Measurements from ENCODE around the gene SLC1A5. TPM values are rescaled to one million over a fixed set of nuclear protein-coding genes. Genes with fewer than 3 reads are reported as not detected.

Gene SLC1A5
- total and polyA plus RNA-seq, 2 experiments from 2014 or later: 103 to 272 TPM

- Mint-ChIP-seq H3K27me3 (ENCODE audit: insufficient read depth, low read depth, poor library complexity) (peaks cover 10% of the 10 kb centered on the region), H3K4me3 (no peak overlapping the region), H3K36me3 (ENCODE audit: low read depth) (peaks cover 25% of the 10 kb centered on the region), H3K9me3 (no peaks in the 10 kb centered on the region; the same call in 2 of the 3 replicates), H3K27ac (peak overlapping the region; percentile 46), H3K4me1 (peaks cover 11% of the 10 kb centered on the region)
- no peak for TF ChIP-seq JUNB (IDR thresholded peaks at IDR 0.05; ENCODE audit: unreplicated experiment)
- no peak for TF ChIP-seq EZH2 (IDR thresholded peaks at IDR 0.05; ENCODE audit: low read depth, unreplicated experiment)
- no peak for TF ChIP-seq ZNF331 (CRISPR knock-in tag; IDR thresholded peaks at IDR 0.05; ENCODE audit: low read depth)
- H3K27ac ChIP-seq (ENCODE audit: low read depth): no peak overlapping the region; the same call in 1 of the 2 replicates
- ATAC-seq (peak; percentile 16), DNase-seq (ENCODE audit: low spot score) (peak; percentile 54)
- no peak overlapping the region for H2AFZ ChIP-seq
- no peak overlapping the region for H3K4me3 ChIP-seq
- H3K79me2 ChIP-seq (replicated peaks; ENCODE audit: insufficient read depth): no peaks in the 10 kb centered on the region
- peaks cover 5% of the 10 kb centered on the region; the same call in 1 of the 2 replicates for H3K4me1 ChIP-seq (ENCODE audit: insufficient read depth)
- H3K27me3 ChIP-seq (ENCODE audit: insufficient read depth): no peaks in the 10 kb centered on the region
- H3K36me3 ChIP-seq (ENCODE audit: insufficient read depth): no peaks in the 10 kb centered on the region; the same call in 1 of the 2 replicates
- no peaks in the 10 kb centered on the region for H3K9me2 ChIP-seq (ENCODE audit: insufficient read depth)
- H3K4me2 ChIP-seq: peak overlapping the region; percentile 8; the same call in 1 of the 2 replicates
- H4K20me1 ChIP-seq (replicated peaks; ENCODE audit: insufficient read depth): no peaks in the 10 kb centered on the region; the same call in none of the 2 replicates
- peaks cover 6% of the 10 kb centered on the region; the same call in 1 of the 2 replicates for H3F3A ChIP-seq (replicated peaks; ENCODE audit: low read depth)
Measured at GRCh38 chr19:46759817-46760333, 28.5 kb downstream of the SLC1A5 start.

- ATAC-seq (no peak), DNase-seq (ENCODE audit: low spot score) (no peak)
- H3K4me1 ChIP-seq (ENCODE audit: insufficient read depth): peaks cover 5% of the 10 kb centered on the region; the same call in 1 of the 2 replicates
- Mint-ChIP-seq H3K4me3 (no peak overlapping the region), H3K36me3 (ENCODE audit: low read depth) (peaks cover 25% of the 10 kb centered on the region), H3K27me3 (ENCODE audit: insufficient read depth, low read depth, poor library complexity) (peaks cover 9% of the 10 kb centered on the region), H3K9me3 (no peaks in the 10 kb centered on the region; the same call in 2 of the 3 replicates), H3K4me1 (peaks cover 11% of the 10 kb centered on the region), H3K27ac (no peak overlapping the region)
- no peaks in the 10 kb centered on the region for H3K79me2 ChIP-seq (replicated peaks; ENCODE audit: insufficient read depth)
- H3K27me3 ChIP-seq (ENCODE audit: insufficient read depth): no peaks in the 10 kb centered on the region
- H3F3A ChIP-seq (replicated peaks; ENCODE audit: low read depth): peaks cover 6% of the 10 kb centered on the region; the same call in 1 of the 2 replicates
- H3K4me3 ChIP-seq: no peak overlapping the region
- no peaks in the 10 kb centered on the region; the same call in none of the 2 replicates for H4K20me1 ChIP-seq (replicated peaks; ENCODE audit: insufficient read depth)
- H2AFZ ChIP-seq: no peak overlapping the region
- no peaks in the 10 kb centered on the region; the same call in 1 of the 2 replicates for H3K36me3 ChIP-seq (ENCODE audit: insufficient read depth)
- no peaks in the 10 kb centered on the region for H3K9me2 ChIP-seq (ENCODE audit: insufficient read depth)
- TF ChIP-seq POLR2AphosphoS5 (IDR thresholded peaks at IDR 0.05; ENCODE audit: low read depth) (no peak), ZNF331 (CRISPR knock-in tag; IDR thresholded peaks at IDR 0.05; ENCODE audit: low read depth) (no peak), STAT1 (IDR thresholded peaks at IDR 0.05; ENCODE audit: unreplicated experiment) (no peak), CREB1 (CRISPR knock-in tag; IDR thresholded peaks at IDR 0.05; ENCODE audit: low read depth) (no peak), CTCF (conservative IDR thresholded peaks at IDR 0.05; ENCODE audit: low read depth in 2 of 2) (no peak), JUNB (IDR thresholded peaks at IDR 0.05; ENCODE audit: unreplicated experiment) (no peak)
- H3K27ac ChIP-seq (ENCODE audit: low read depth): no peak overlapping the region
- no peak overlapping the region for H3K4me2 ChIP-seq
Measured at GRCh38 chr19:46759206-46759605, 29.2 kb downstream of the SLC1A5 start.

GRCh38 chr19:46756544-46756888 lies 31.9 kb downstream of the SLC1A5 start:
- ATAC-seq (no peak), DNase-seq (ENCODE audit: low spot score) (no peak)
- no peak overlapping the region for H3K27ac ChIP-seq (ENCODE audit: low read depth)
- no peaks in the 10 kb centered on the region; the same call in none of the 2 replicates for H4K20me1 ChIP-seq (replicated peaks; ENCODE audit: insufficient read depth)
- H3K36me3 ChIP-seq (ENCODE audit: insufficient read depth): no peaks in the 10 kb centered on the region; the same call in 1 of the 2 replicates
- TF ChIP-seq CTCF (conservative IDR thresholded peaks at IDR 0.05; ENCODE audit: low read depth in 2 of 2) (no peak), POLR2AphosphoS5 (IDR thresholded peaks at IDR 0.05; ENCODE audit: low read depth) (0 out of 2 replicates have a peak, but pooled peaks have one; percentile 10)
- Mint-ChIP-seq H3K27ac (no peak overlapping the region), H3K27me3 (ENCODE audit: insufficient read depth, low read depth, poor library complexity) (peaks cover 10% of the 10 kb centered on the region), H3K4me3 (no peak overlapping the region), H3K36me3 (ENCODE audit: low read depth) (peaks cover 39% of the 10 kb centered on the region), H3K4me1 (peaks cover 11% of the 10 kb centered on the region), H3K9me3 (no peaks in the 10 kb centered on the region; the same call in 2 of the 3 replicates)
- peaks cover 5% of the 10 kb centered on the region; the same call in 1 of the 2 replicates for H3K4me1 ChIP-seq (ENCODE audit: insufficient read depth)
- no peaks in the 10 kb centered on the region for H3K27me3 ChIP-seq (ENCODE audit: insufficient read depth)
- no peaks in the 10 kb centered on the region for H3K9me2 ChIP-seq (ENCODE audit: insufficient read depth)
- no peak overlapping the region for H3K4me3 ChIP-seq
- H3K4me2 ChIP-seq: no peak overlapping the region
- H3K79me2 ChIP-seq (replicated peaks; ENCODE audit: insufficient read depth): no peaks in the 10 kb centered on the region
- H3F3A ChIP-seq (replicated peaks; ENCODE audit: low read depth): peaks cover 6% of the 10 kb centered on the region; the same call in 1 of the 2 replicates
- H2AFZ ChIP-seq: no peak overlapping the region
